Measurements from ENCODE around the gene ACE2. TPM values are rescaled to one million over a fixed set of nuclear protein-coding genes. Genes with fewer than 3 reads are reported as not detected.

ACE2 gene
- total RNA-seq, 2 donors from 2014 or later = 4.6 TPM; not detected in 1

GRCh38 chrX:15515931-15516330, 84.8 kb downstream of the ACE2 start:
- Histone ChIP-seq H3K4me1 (ENCODE audit: control insufficient read depth in 1 of 2, low read depth in 2 of 2) (no peaks in the 10 kb centered on the region), H3K4me3 (no peak overlapping the region), H3K27me3 (replicated peaks; ENCODE audit: insufficient read depth) (no peaks in the 10 kb centered on the region), H3K36me3 (no peaks in the 10 kb centered on the region), H3K9me3 (no peaks in the 10 kb centered on the region), H3K27ac (no peak overlapping the region)
- no peak for TF ChIP-seq CTCF (IDR thresholded peaks at IDR 0.05)
- DNase-seq (ENCODE audit: low spot score) (no peak), ATAC-seq (ENCODE audit: insufficient number of reproducible peaks, low FRiP score, low read depth) (no peak)

GRCh38 chrX:15514279-15514678, 86.5 kb downstream of the ACE2 start:
- Histone ChIP-seq H3K4me1 (ENCODE audit: control insufficient read depth in 1 of 2, low read depth in 2 of 2) (no peaks in the 10 kb centered on the region), H3K27me3 (replicated peaks; ENCODE audit: insufficient read depth) (no peaks in the 10 kb centered on the region), H3K27ac (no peak overlapping the region), H3K9me3 (no peaks in the 10 kb centered on the region), H3K4me3 (no peak overlapping the region), H3K36me3 (no peaks in the 10 kb centered on the region)
- no peak for TF ChIP-seq CTCF (IDR thresholded peaks at IDR 0.05)
- no peak for ATAC-seq (ENCODE audit: insufficient number of reproducible peaks, low FRiP score, low read depth)
- DNase-seq (ENCODE audit: low spot score) = no peak

GRCh38 chrX:15512401-15512965, 88.3 kb downstream of the ACE2 start:
- no peaks in the 10 kb centered on the region for H3K36me3 ChIP-seq
- DNase-seq (ENCODE audit: low spot score) = no peak

DNA sequence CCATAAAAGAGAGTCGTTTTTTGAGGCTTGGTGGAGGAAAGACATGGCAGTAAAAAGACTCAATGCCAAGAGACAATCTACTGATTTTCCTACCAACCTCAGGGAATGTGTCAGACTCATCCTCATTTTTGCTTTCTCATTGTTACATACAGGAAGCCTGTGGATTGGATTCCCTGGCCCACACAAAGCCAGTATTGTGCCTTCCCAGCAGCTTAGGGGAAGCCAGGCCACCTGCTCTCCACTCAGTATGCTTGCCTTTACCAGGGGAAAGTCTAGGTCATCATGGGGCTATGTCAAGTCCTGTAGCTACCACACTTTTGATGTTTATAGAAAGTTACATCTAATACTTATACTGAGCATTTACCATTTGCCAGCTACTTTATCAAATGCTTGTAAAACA, 89.2 kb downstream of the ACE2 start:
- Histone ChIP-seq H3K4me3 (no peak overlapping the region), H3K36me3 (no peaks in the 10 kb centered on the region), H3K27me3 (replicated peaks; ENCODE audit: insufficient read depth) (no peaks in the 10 kb centered on the region), H3K4me1 (ENCODE audit: control insufficient read depth in 1 of 2, low read depth in 2 of 2) (no peaks in the 10 kb centered on the region), H3K27ac (no peak overlapping the region), H3K9me3 (no peaks in the 10 kb centered on the region)
- no peak for ATAC-seq (ENCODE audit: insufficient number of reproducible peaks, low FRiP score, low read depth)
- TF ChIP-seq CTCF (IDR thresholded peaks at IDR 0.05) = no peak
- no peak for DNase-seq (ENCODE audit: low spot score)

More at GRCh38 chrX:15512401-15512965, 88.3 kb downstream of the ACE2 start:
- no peaks in the 10 kb centered on the region for H3K9me3 ChIP-seq
- no peaks in the 10 kb centered on the region for H3K4me1 ChIP-seq (ENCODE audit: control insufficient read depth in 1 of 2, low read depth in 2 of 2)
- no peak overlapping the region for H3K27ac ChIP-seq
- no peak for TF ChIP-seq CTCF (IDR thresholded peaks at IDR 0.05)
- H3K4me3 ChIP-seq = no peak overlapping the region
- H3K27me3 ChIP-seq (replicated peaks; ENCODE audit: insufficient read depth) = no peaks in the 10 kb centered on the region
- ATAC-seq (ENCODE audit: insufficient number of reproducible peaks, low FRiP score, low read depth) = no peak

Other genes with a start within 250 kb of the ACE2 start
- gene VEGFD, start 216.5 kb downstream of the ACE2 start, total RNA-seq = 10 to 100 TPM in 1 of 2 donors, 1 to 10 TPM in 1; 3.0 to 19.5 TPM
- 10 to 100 TPM; 13.5 to 47.4 TPM for gene PIR, start 107.6 kb downstream of the ACE2 start, total RNA-seq
- gene BMX, start 100.2 kb downstream of the ACE2 start, total RNA-seq = 10 to 100 TPM in 1 of 2 donors, 1 to 10 TPM in 1; 6.2 to 10.0 TPM
- under 1 TPM in 1 of 2 donors, not detected in 1; 0.78 TPM for gene CLTRN, start 63.8 kb upstream of the ACE2 start, total RNA-seq
- 10 to 100 TPM; 29.1 to 32.1 TPM for gene CA5B, start 137.3 kb upstream of the ACE2 start, total RNA-seq
- 1 to 10 TPM; 6.4 to 7.1 TPM for gene ZRSR2, start 189.5 kb upstream of the ACE2 start, total RNA-seq

Data from thoracic aorta (tissue), 2 donors.